Eye (tissue), 1 donor: ENCODE results near the gene GAL.

ENCODE experiments used
- DNase-seq: peaks from one replicate; pipeline ENCODE4 v3.0.0-alpha.2; 2015

GAL gene

GRCh38 chr11:68659158-68659921 is 25.0 kb upstream of the GAL start:
- peak; percentile 84 for DNase-seq

- DNase-seq = no peak
These were observed 24.1 kb upstream of the GAL start for GRCh38 chr11:68660066-68660810.

GRCh38 chr11:68661014-68661413 is 23.3 kb upstream of the GAL start:
- no peak for DNase-seq

GRCh38 chr11:68661697-68662603 is 22.4 kb upstream of the GAL start:
- no peak for DNase-seq

- no peak for DNase-seq
These were observed 20.8 kb upstream of the GAL start for GRCh38 chr11:68663482-68664010.

GRCh38 chr11:68664141-68664540 is 20.2 kb upstream of the GAL start:
- no peak for DNase-seq

GRCh38 chr11:68664906-68665305 is 19.4 kb upstream of the GAL start:
- no peak for DNase-seq

- DNase-seq = no peak
These were observed 18.9 kb upstream of the GAL start for GRCh38 chr11:68665436-68665835.

- no peak for DNase-seq
These were observed 17.5 kb upstream of the GAL start for GRCh38 chr11:68666849-68667248.

- no peak for DNase-seq
These were observed 16.5 kb upstream of the GAL start for GRCh38 chr11:68667511-68668500.

- no peak for DNase-seq
These were observed 14.8 kb upstream of the GAL start for GRCh38 chr11:68669301-68670090.

GRCh38 chr11:68670208-68670992 is 13.9 kb upstream of the GAL start:
- no peak for DNase-seq

- no peak for DNase-seq
These were observed 10.9 kb upstream of the GAL start for GRCh38 chr11:68673306-68673945.

GRCh38 chr11:68673991-68674390 is 10.4 kb upstream of the GAL start:
- peak; percentile 50 for DNase-seq

- DNase-seq = no peak
These were observed 9.9 kb upstream of the GAL start for GRCh38 chr11:68674461-68674860.

GRCh38 chr11:68677432-68677831 is 6.9 kb upstream of the GAL start:
- DNase-seq = peak; percentile 62

- no peak for DNase-seq
These were observed 6.3 kb upstream of the GAL start for GRCh38 chr11:68678031-68678441.

GRCh38 chr11:68680541-68681231 is 3.7 kb upstream of the GAL start:
- peak; percentile 32 for DNase-seq

- no peak for DNase-seq
These were observed 1.8 kb upstream of the GAL start for GRCh38 chr11:68682531-68682961.
